ENCODE results near the gene NOP9.

GRCh38 chr14:24277606-24278321 is 21.9 kb upstream of the NOP9 start:
- TF ChIP-seq SP1 (IDR thresholded peaks at IDR 0.05), result no peak
- no peak for TF ChIP-seq FOXM1 (IDR thresholded peaks at IDR 0.05; ENCODE audit: borderline replicate concordance)
- TF ChIP-seq ZNF384 (IDR thresholded peaks at IDR 0.05), result no peak
- TF ChIP-seq ELF4 (IDR thresholded peaks at IDR 0.05), result no peak
- TF ChIP-seq PKNOX1 (IDR thresholded peaks at IDR 0.05), result no peak
- no peak for TF ChIP-seq BHLHE40 (IDR thresholded peaks at IDR 0.05; ENCODE audit: borderline replicate concordance)
- TF ChIP-seq CTBP1 (IDR thresholded peaks at IDR 0.05; ENCODE audit: borderline replicate concordance), result no peak
- TF ChIP-seq HDGF (IDR thresholded peaks at IDR 0.05; ENCODE audit: borderline replicate concordance), result no peak
- TF ChIP-seq ARNT (IDR thresholded peaks at IDR 0.05), result no peak
- TF ChIP-seq FOXA1 (IDR thresholded peaks at IDR 0.05), result no peak

Measured in HEK293T (cell line).